HEK293 (cell line): Measurements from ENCODE around the gene ZBED1.

Source experiments
- CTCF ChIA-PET: fragments of 350-600 bp; formaldehyde crosslinking; extraction: SDS; loops from one replicate; lab custom pipeline; 2021; ENCODE audit warnings: antibody characterized with exemption; lab: Yijun Ruan, JAX
- POLR2A ChIA-PET: fragments of 300-600 bp; formaldehyde crosslinking; extraction: SDS; loops from one replicate; lab custom pipeline; 2020; ENCODE audit warnings: antibody characterized with exemption, inconsistent platforms; lab: Yijun Ruan, JAX
- H3K27ac ChIP-seq: fragments of 200-500 bp; sonication (Bioruptor generic); 2 replicates; pipeline ENCODE4 v1.5.1; 2014; ENCODE audit warnings: low read depth, low read length, control low read depth, inconsistent platforms; ENCODE audit errors: extremely low read depth
- H3K36me3 ChIP-seq, 2 experiments: fragments of 200-500 bp in 1 of 2; sonication (Bioruptor generic) in 1 of 2; 1 replicate in 1 of 2; 2 replicates in 1 of 2; pipeline ENCODE4 v1.5.1; 2014 to 2017; ENCODE audit warnings: inconsistent platforms in 2 of 2, low read length in 2 of 2; ENCODE audit not compliant: control insufficient read depth in 2 of 2, insufficient read depth in 1 of 2
- H3K4me1 ChIP-seq: fragments of 200-500 bp; sonication (Bioruptor generic); 2 replicates; pipeline ENCODE4 v1.5.1; 2014; ENCODE audit warnings: mild to moderate bottlenecking, low read length, inconsistent platforms; ENCODE audit not compliant: control insufficient read depth, insufficient read depth
- H3K4me3 ChIP-seq: 2 replicates; pipeline ENCODE4 v1.5.1; 2011; ENCODE audit warnings: low read depth, mild to moderate bottlenecking, control low read depth, low read length, moderate library complexity
- H3K9me3 ChIP-seq: fragments of 200-500 bp; sonication (Bioruptor generic); 2 replicates; pipeline ENCODE4 v1.5.1; 2014; ENCODE audit warnings: low read depth, low read length, inconsistent platforms; ENCODE audit not compliant: control insufficient read depth, insufficient read depth
- CTCF ChIP-seq: fragments of 450-650 bp; formaldehyde crosslinking; IDR thresholded peaks from 2 replicates; pipeline ENCODE4 v1.5.1; 2016; ENCODE audit warnings: missing biosample characterization, missing genetic modification characterization
- GLI2 ChIP-seq: fragments of 450-650 bp; formaldehyde crosslinking; IDR thresholded peaks from 2 replicates; pipeline ENCODE4; 2017; ENCODE audit warnings: missing biosample characterization, missing genetic modification characterization, low read depth, borderline replicate concordance
- SP7 ChIP-seq: fragments of 450-650 bp; formaldehyde crosslinking; IDR thresholded peaks from 2 replicates; pipeline ENCODE4 v1.5.1; 2016; ENCODE audit warnings: missing biosample characterization, missing genetic modification characterization
- ZBTB21 ChIP-seq: fragments of 450-650 bp; formaldehyde crosslinking; IDR thresholded peaks from 2 replicates; pipeline ENCODE4 v1.5.1; 2017; ENCODE audit warnings: missing biosample characterization, missing genetic modification characterization
- ZBTB44 ChIP-seq: fragments of 450-650 bp; IDR thresholded peaks from 2 replicates; pipeline ENCODE4 v1.5.1; 2018; ENCODE audit warnings: missing biosample characterization, mild to moderate bottlenecking, missing genetic modification characterization
- ZFHX2 ChIP-seq: fragments of 450-650 bp; formaldehyde crosslinking; conservative IDR thresholded peaks from 2 replicates; pipeline ENCODE4 v1.5.1; 2016; ENCODE audit warnings: missing biosample characterization, missing genetic modification characterization
- ZNF174 ChIP-seq: fragments of 450-650 bp; formaldehyde crosslinking; IDR thresholded peaks from 2 replicates; pipeline ENCODE4 v1.5.0; 2017; ENCODE audit warnings: missing biosample characterization, mild to moderate bottlenecking, missing genetic modification characterization
- ZNF311 ChIP-seq: fragments of 450-650 bp; formaldehyde crosslinking; IDR thresholded peaks from 2 replicates; pipeline ENCODE4 v1.5.1; 2017; ENCODE audit warnings: missing biosample characterization, missing genetic modification characterization, borderline replicate concordance
- ZNF324 ChIP-seq: fragments of 450-650 bp; formaldehyde crosslinking; IDR thresholded peaks from 2 replicates; pipeline ENCODE4 v1.5.1; 2016; ENCODE audit warnings: missing biosample characterization, missing genetic modification characterization
- ZNF600 ChIP-seq: fragments of 450-650 bp; formaldehyde crosslinking; IDR thresholded peaks from 2 replicates; pipeline ENCODE4 v1.5.1; 2016; ENCODE audit warnings: missing biosample characterization, missing genetic modification characterization
- ZNF626 ChIP-seq: fragments of 450-650 bp; sonication (Bioruptor Pico); formaldehyde crosslinking; IDR thresholded peaks from 2 replicates; pipeline ENCODE4 v1.5.1; 2018; ENCODE audit warnings: missing biosample characterization, missing genetic modification characterization, inconsistent platforms
- ZNF704 ChIP-seq: fragments of 450-650 bp; formaldehyde crosslinking; IDR thresholded peaks from 2 replicates; pipeline ENCODE4 v1.5.1; 2016; ENCODE audit warnings: missing biosample characterization, missing genetic modification characterization
- ZXDB ChIP-seq: fragments of 450-650 bp; formaldehyde crosslinking; IDR thresholded peaks from 2 replicates; pipeline ENCODE4 v1.5.1; 2016; ENCODE audit warnings: missing biosample characterization, missing genetic modification characterization
- TF ChIP-seq, protein P1 (sequence below): fragments of 450-650 bp; formaldehyde crosslinking; IDR thresholded peaks from 2 replicates; pipeline ENCODE4 v1.5.1; 2016; ENCODE audit warnings: missing biosample characterization, missing genetic modification characterization
- TF ChIP-seq, protein P2 (sequence below): IDR thresholded peaks from 2 replicates; pipeline ENCODE4 v1.6.1; 2011; ENCODE audit warnings: mild to moderate bottlenecking, low read depth, low read length, borderline replicate concordance
- TF ChIP-seq, protein P3 (sequence below): fragments of 450-650 bp; formaldehyde crosslinking; IDR thresholded peaks from 2 replicates; pipeline ENCODE4 v1.5.1; 2016; ENCODE audit warnings: missing biosample characterization, missing genetic modification characterization, borderline replicate concordance
- TF ChIP-seq, protein P4 (sequence below): fragments of 450-650 bp; formaldehyde crosslinking; IDR thresholded peaks from 2 replicates; pipeline ENCODE4 v1.5.1; 2016; ENCODE audit warnings: missing biosample characterization, missing genetic modification characterization, borderline replicate concordance

ZBED1 gene

GRCh38 chrX:2484256-2484655 lies 16.5 kb downstream of the ZBED1 start:
- no peak overlapping the region for H3K27ac ChIP-seq
- no peaks in the 10 kb centered on the region for H3K4me1 ChIP-seq
- CTCF ChIA-PET = no interaction called here
- H3K36me3 ChIP-seq = peaks cover 22 to 38% of the 10 kb centered on the region in 2 experiments
- POLR2A ChIA-PET = no interaction called here
- no peak for TF ChIP-seq ZNF324 (tag by site-specific recombination)
- TF ChIP-seq CTCF (tag by site-specific recombination) = no peak
- TF ChIP-seq, protein P1, sequence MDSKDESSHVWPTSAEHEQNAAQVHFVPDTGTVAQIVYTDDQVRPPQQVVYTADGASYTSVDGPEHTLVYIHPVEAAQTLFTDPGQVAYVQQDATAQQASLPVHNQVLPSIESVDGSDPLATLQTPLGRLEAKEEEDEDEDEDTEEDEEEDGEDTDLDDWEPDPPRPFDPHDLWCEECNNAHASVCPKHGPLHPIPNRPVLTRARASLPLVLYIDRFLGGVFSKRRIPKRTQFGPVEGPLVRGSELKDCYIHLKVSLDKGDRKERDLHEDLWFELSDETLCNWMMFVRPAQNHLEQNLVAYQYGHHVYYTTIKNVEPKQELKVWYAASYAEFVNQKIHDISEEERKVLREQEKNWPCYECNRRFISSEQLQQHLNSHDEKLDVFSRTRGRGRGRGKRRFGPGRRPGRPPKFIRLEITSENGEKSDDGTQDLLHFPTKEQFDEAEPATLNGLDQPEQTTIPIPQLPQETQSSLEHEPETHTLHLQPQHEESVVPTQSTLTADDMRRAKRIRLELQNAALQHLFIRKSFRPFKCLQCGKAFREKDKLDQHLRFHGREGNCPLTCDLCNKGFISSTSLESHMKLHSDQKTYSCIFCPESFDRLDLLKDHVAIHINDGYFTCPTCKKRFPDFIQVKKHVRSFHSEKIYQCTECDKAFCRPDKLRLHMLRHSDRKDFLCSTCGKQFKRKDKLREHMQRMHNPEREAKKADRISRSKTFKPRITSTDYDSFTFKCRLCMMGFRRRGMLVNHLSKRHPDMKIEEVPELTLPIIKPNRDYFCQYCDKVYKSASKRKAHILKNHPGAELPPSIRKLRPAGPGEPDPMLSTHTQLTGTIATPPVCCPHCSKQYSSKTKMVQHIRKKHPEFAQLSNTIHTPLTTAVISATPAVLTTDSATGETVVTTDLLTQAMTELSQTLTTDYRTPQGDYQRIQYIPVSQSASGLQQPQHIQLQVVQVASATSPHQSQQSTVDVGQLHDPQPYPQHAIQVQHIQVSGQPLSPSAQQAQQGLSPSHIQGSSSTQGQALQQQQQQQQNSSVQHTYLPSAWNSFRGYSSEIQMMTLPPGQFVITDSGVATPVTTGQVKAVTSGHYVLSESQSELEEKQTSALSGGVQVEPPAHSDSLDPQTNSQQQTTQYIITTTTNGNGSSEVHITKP (tag by site-specific recombination) = no peak
- TF ChIP-seq, protein P2, sequence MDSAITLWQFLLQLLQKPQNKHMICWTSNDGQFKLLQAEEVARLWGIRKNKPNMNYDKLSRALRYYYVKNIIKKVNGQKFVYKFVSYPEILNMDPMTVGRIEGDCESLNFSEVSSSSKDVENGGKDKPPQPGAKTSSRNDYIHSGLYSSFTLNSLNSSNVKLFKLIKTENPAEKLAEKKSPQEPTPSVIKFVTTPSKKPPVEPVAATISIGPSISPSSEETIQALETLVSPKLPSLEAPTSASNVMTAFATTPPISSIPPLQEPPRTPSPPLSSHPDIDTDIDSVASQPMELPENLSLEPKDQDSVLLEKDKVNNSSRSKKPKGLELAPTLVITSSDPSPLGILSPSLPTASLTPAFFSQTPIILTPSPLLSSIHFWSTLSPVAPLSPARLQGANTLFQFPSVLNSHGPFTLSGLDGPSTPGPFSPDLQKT = no peak
- TF ChIP-seq, protein P3, sequence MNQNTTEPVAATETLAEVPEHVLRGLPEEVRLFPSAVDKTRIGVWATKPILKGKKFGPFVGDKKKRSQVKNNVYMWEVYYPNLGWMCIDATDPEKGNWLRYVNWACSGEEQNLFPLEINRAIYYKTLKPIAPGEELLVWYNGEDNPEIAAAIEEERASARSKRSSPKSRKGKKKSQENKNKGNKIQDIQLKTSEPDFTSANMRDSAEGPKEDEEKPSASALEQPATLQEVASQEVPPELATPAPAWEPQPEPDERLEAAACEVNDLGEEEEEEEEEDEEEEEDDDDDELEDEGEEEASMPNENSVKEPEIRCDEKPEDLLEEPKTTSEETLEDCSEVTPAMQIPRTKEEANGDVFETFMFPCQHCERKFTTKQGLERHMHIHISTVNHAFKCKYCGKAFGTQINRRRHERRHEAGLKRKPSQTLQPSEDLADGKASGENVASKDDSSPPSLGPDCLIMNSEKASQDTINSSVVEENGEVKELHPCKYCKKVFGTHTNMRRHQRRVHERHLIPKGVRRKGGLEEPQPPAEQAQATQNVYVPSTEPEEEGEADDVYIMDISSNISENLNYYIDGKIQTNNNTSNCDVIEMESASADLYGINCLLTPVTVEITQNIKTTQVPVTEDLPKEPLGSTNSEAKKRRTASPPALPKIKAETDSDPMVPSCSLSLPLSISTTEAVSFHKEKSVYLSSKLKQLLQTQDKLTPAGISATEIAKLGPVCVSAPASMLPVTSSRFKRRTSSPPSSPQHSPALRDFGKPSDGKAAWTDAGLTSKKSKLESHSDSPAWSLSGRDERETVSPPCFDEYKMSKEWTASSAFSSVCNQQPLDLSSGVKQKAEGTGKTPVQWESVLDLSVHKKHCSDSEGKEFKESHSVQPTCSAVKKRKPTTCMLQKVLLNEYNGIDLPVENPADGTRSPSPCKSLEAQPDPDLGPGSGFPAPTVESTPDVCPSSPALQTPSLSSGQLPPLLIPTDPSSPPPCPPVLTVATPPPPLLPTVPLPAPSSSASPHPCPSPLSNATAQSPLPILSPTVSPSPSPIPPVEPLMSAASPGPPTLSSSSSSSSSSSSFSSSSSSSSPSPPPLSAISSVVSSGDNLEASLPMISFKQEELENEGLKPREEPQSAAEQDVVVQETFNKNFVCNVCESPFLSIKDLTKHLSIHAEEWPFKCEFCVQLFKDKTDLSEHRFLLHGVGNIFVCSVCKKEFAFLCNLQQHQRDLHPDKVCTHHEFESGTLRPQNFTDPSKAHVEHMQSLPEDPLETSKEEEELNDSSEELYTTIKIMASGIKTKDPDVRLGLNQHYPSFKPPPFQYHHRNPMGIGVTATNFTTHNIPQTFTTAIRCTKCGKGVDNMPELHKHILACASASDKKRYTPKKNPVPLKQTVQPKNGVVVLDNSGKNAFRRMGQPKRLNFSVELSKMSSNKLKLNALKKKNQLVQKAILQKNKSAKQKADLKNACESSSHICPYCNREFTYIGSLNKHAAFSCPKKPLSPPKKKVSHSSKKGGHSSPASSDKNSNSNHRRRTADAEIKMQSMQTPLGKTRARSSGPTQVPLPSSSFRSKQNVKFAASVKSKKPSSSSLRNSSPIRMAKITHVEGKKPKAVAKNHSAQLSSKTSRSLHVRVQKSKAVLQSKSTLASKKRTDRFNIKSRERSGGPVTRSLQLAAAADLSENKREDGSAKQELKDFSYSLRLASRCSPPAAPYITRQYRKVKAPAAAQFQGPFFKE (tag by site-specific recombination) = no peak
- no peak for TF ChIP-seq ZFHX2
- TF ChIP-seq, protein P4, sequence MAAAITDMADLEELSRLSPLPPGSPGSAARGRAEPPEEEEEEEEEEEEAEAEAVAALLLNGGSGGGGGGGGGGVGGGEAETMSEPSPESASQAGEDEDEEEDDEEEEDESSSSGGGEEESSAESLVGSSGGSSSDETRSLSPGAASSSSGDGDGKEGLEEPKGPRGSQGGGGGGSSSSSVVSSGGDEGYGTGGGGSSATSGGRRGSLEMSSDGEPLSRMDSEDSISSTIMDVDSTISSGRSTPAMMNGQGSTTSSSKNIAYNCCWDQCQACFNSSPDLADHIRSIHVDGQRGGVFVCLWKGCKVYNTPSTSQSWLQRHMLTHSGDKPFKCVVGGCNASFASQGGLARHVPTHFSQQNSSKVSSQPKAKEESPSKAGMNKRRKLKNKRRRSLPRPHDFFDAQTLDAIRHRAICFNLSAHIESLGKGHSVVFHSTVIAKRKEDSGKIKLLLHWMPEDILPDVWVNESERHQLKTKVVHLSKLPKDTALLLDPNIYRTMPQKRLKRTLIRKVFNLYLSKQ = no peak
- TF ChIP-seq ZXDB (tag by site-specific recombination) = no peak
- TF ChIP-seq ZNF626 = no peak
- no peak for TF ChIP-seq ZNF174 (tag by site-specific recombination)
- TF ChIP-seq ZBTB21 (tag by site-specific recombination) = no peak
- TF ChIP-seq ZBTB44 (tag by site-specific recombination) = no peak
- TF ChIP-seq ZNF311 (tag by site-specific recombination) = no peak
- no peak for TF ChIP-seq GLI2 (tag by site-specific recombination)
- TF ChIP-seq SP7 (tag by site-specific recombination) = no peak
- no peak for TF ChIP-seq ZNF704 (tag by site-specific recombination)
- no peak for TF ChIP-seq ZNF600 (tag by site-specific recombination)
- H3K4me3 ChIP-seq = no peak overlapping the region
- no peaks in the 10 kb centered on the region for H3K9me3 ChIP-seq
